H1 (cell line): ENCODE data around the gene SLC38A7. TPM values are rescaled to one million over a fixed set of nuclear protein-coding genes. Genes with fewer than 3 reads are reported as not detected.

Experiments used
- CTCF ChIA-PET: fragments of 300-600 bp; sonication (Branson Sonifier 250); formaldehyde crosslinking; loops from one replicate; lab custom pipeline; 2021; ENCODE audit not compliant: partially characterized antibody; lab: Charles Lee
- POLR2A ChIA-PET: fragments of 300-600 bp; sonication (Branson Sonifier 250); formaldehyde crosslinking; loops from one replicate; lab custom pipeline; 2021; ENCODE audit warnings: inconsistent platforms; ENCODE audit not compliant: partially characterized antibody; lab: Charles Lee
- DNase-seq, 2 experiments: peaks; one replicate each; pipeline versions ENCODE4 v3.0.0 to v3.0.0-alpha.2; 2010 to 2022; ENCODE audit warnings: low spot score in 2 of 2, low read depth in 1 of 2, mixed read lengths in 1 of 2
- FAIRE-seq: peaks from 2 replicates; lab custom pipeline; 2011; peaks lifted over from hg19 to GRCh38; lab: Jason Lieb, UNC
- H2AFZ ChIP-seq: 2 replicates; pipeline ENCODE4 v1.8.1; 2012; ENCODE audit warnings: low read length, inconsistent platforms
- H2AK5ac ChIP-seq: 2 replicates; pipeline ENCODE4 v1.6.1; 2013; ENCODE audit warnings: low read depth, low read length
- H2BK120ac ChIP-seq: replicated peaks from 2 replicates; pipeline ENCODE3; 2013; ENCODE audit warnings: low read depth, low read length, inconsistent platforms
- H2BK12ac ChIP-seq: 2 replicates; pipeline ENCODE4 v1.6.1; 2013; ENCODE audit warnings: low read depth, low read length
- H2BK15ac ChIP-seq: 2 replicates; pipeline ENCODE4 v1.6.1; 2013; ENCODE audit warnings: low read length
- H2BK20ac ChIP-seq: 2 replicates; pipeline ENCODE4 v1.6.1; 2013; ENCODE audit warnings: low read length
- H2BK5ac ChIP-seq: 2 replicates; pipeline ENCODE4 v1.6.1; 2013; ENCODE audit warnings: low read depth, low read length
- H3K14ac ChIP-seq: 2 replicates; pipeline ENCODE4 v1.6.1; 2013; ENCODE audit warnings: inconsistent platforms; ENCODE audit not compliant: insufficient read length
- H3K18ac ChIP-seq: 2 replicates; pipeline ENCODE4 v1.6.1; 2013; ENCODE audit warnings: low read length; ENCODE audit errors: extremely low read depth
- H3K23ac ChIP-seq: 2 replicates; pipeline ENCODE4 v1.6.1; 2013; ENCODE audit warnings: inconsistent platforms; ENCODE audit not compliant: insufficient read length
- H3K23me2 ChIP-seq: 2 replicates; pipeline ENCODE4 v1.6.1; 2013; ENCODE audit warnings: low read depth, low read length
- H3K27ac ChIP-seq: 2 replicates; pipeline ENCODE4 v1.6.1; 2011; ENCODE audit warnings: low read depth, low read length, inconsistent platforms
- H3K27me3 ChIP-seq, 4 experiments: replicated peaks in 1 of 4; 1 replicate in 1 of 4; 2 replicates in 3 of 4; pipeline versions ENCODE4 v1.6.1 to v1.8.1; 2011 to 2013; ENCODE audit warnings: low read length in 3 of 4, mild to moderate bottlenecking in 3 of 4, inconsistent platforms in 2 of 4, mixed read lengths in 2 of 4, moderate library complexity in 1 of 4; ENCODE audit not compliant: control insufficient read depth in 3 of 4, insufficient read depth in 3 of 4; ENCODE audit errors: extremely low read depth in 1 of 4
- H3K36me3 ChIP-seq, 4 experiments: 2 replicates each; pipeline versions ENCODE4 v1.6.1 to v1.8.1; 2011 to 2013; ENCODE audit warnings: mild to moderate bottlenecking in 4 of 4, low read length in 3 of 4, moderate library complexity in 2 of 4, control low read depth in 1 of 4, inconsistent platforms in 1 of 4; ENCODE audit not compliant: insufficient read depth in 4 of 4, control insufficient read depth in 2 of 4
- H3K4ac ChIP-seq: replicated peaks from 2 replicates; pipeline ENCODE3; 2013; ENCODE audit warnings: low read length, low read depth, mixed read lengths, inconsistent platforms; ENCODE audit not compliant: insufficient read length
- H3K4me1 ChIP-seq, 4 experiments: replicated peaks in 1 of 4; 1 replicate in 1 of 4; 2 replicates in 3 of 4; pipeline versions ENCODE4 v1.6.1 to v1.8.1; 2011 to 2013; ENCODE audit warnings: low read length in 3 of 4, inconsistent platforms in 2 of 4, mixed read lengths in 1 of 4; ENCODE audit not compliant: insufficient read depth in 4 of 4, control insufficient read depth in 3 of 4
- H3K4me2 ChIP-seq, 2 experiments: 2 replicates each; pipeline versions ENCODE4 v1.6.1 to v1.8.1; 2011 to 2013; ENCODE audit warnings: low read depth in 2 of 2, low read length in 2 of 2, control low read depth in 1 of 2, inconsistent platforms in 1 of 2, mild to moderate bottlenecking in 1 of 2; ENCODE audit not compliant: insufficient read depth in 1 of 2
- H3K4me3 ChIP-seq, 4 experiments: fragments of 200-600, 300-600 bp in 1 of 4; sonication (generic), shearing (Covaris generic), sonication (Bioruptor Twin) in 1 of 4; 2 replicates each; pipeline versions ENCODE4 v1.5.1 to v1.8.1; 2011 to 2016; ENCODE audit warnings: low read length in 4 of 4, low read depth in 3 of 4, control low read depth in 2 of 4, inconsistent platforms in 2 of 4, mild to moderate bottlenecking in 2 of 4, mixed read lengths in 1 of 4, moderate library complexity in 1 of 4; ENCODE audit not compliant: insufficient read depth in 2 of 4; ENCODE audit errors: extremely low read depth in 1 of 4
- H3K56ac ChIP-seq: replicated peaks from 2 replicates; pipeline ENCODE3; 2013; ENCODE audit warnings: low read depth, mild to moderate bottlenecking, mixed read lengths, low read length, inconsistent platforms; ENCODE audit not compliant: insufficient read length
- H3K79me1 ChIP-seq: 2 replicates; pipeline ENCODE4 v1.6.1; 2013; ENCODE audit warnings: low read depth, low read length, control low read depth
- H3K79me2 ChIP-seq, 2 experiments: 2 replicates each; pipeline versions ENCODE4 v1.6.1 to v1.8.1; 2012 to 2013; ENCODE audit warnings: low read length in 2 of 2, mild to moderate bottlenecking in 2 of 2, inconsistent platforms in 1 of 2; ENCODE audit not compliant: insufficient read depth in 2 of 2, control insufficient read depth in 1 of 2
- H3K9ac ChIP-seq, 4 experiments: replicated peaks in 1 of 4; 1 replicate in 1 of 4; 2 replicates in 3 of 4; pipeline versions ENCODE4 v1.6.1 to v1.8.1; 2011 to 2013; ENCODE audit warnings: low read depth in 3 of 4, low read length in 3 of 4, control low read depth in 2 of 4, mild to moderate bottlenecking in 2 of 4, moderate library complexity in 2 of 4, inconsistent platforms in 1 of 4; ENCODE audit errors: extremely low read depth in 1 of 4
- H3K9me3 ChIP-seq, 2 experiments: 2 replicates each; pipeline versions ENCODE4 v1.6.1 to v1.8.1; 2012 to 2013; ENCODE audit warnings: mild to moderate bottlenecking in 2 of 2, moderate library complexity in 2 of 2, control low read depth in 1 of 2, inconsistent platforms in 1 of 2, low read depth in 1 of 2, low read length in 1 of 2, mixed read lengths in 1 of 2; ENCODE audit not compliant: insufficient read depth in 2 of 2
- H4K20me1 ChIP-seq, 2 experiments: replicated peaks in 1 of 2; 2 replicates each; pipeline versions ENCODE3 to v1.8.1; 2011 to 2013; ENCODE audit warnings: inconsistent platforms in 2 of 2, low read length in 2 of 2, mild to moderate bottlenecking in 1 of 2; ENCODE audit not compliant: insufficient read depth in 2 of 2, control insufficient read depth in 1 of 2
- H4K5ac ChIP-seq: 2 replicates; pipeline ENCODE4 v1.6.1; 2013; ENCODE audit warnings: low read length, low read depth, mixed read lengths, inconsistent platforms; ENCODE audit not compliant: insufficient read length
- H4K8ac ChIP-seq: 2 replicates; pipeline ENCODE4 v1.8.0; 2013; ENCODE audit warnings: mild to moderate bottlenecking, moderate library complexity, low read length, inconsistent platforms; ENCODE audit not compliant: insufficient read depth; ENCODE audit errors: extremely low read depth
- H4K91ac ChIP-seq: replicated peaks from 2 replicates; pipeline ENCODE3; 2013; ENCODE audit warnings: low read length, mixed read lengths, inconsistent platforms; ENCODE audit not compliant: insufficient read length
- BACH1 ChIP-seq: IDR thresholded peaks from 2 replicates; pipeline ENCODE4 v1.6.1; 2012; ENCODE audit warnings: low read length, improper control_type of control experiment
- BCL11A ChIP-seq, 2 experiments: IDR thresholded peaks; one replicate each; pipeline ENCODE4 v1.6.1; 2011; ENCODE audit warnings: low read depth in 2 of 2, low read length in 2 of 2, mild to moderate bottlenecking in 2 of 2
- CBX8 ChIP-seq: fragments of 300-800, 300-1000 bp; sonication (generic); IDR thresholded peaks from 2 replicates; pipeline ENCODE4 v1.7.1; 2016; ENCODE audit warnings: low read depth, low read length, borderline replicate concordance
- CEBPB ChIP-seq: IDR thresholded peaks from 2 replicates; pipeline ENCODE4 v1.6.1; 2012; ENCODE audit warnings: low read depth, low read length
- NRF1 ChIP-seq: IDR thresholded peaks from 2 replicates; pipeline ENCODE4 v1.6.1; 2011; ENCODE audit warnings: mild to moderate bottlenecking, low read depth, low read length, improper control_type of control experiment
- PHF8 ChIP-seq: fragments of 200-600 bp; sonication (generic); conservative IDR thresholded peaks from 2 replicates; pipeline ENCODE4 v1.7.1; 2012; ENCODE audit warnings: low read depth, mild to moderate bottlenecking, inconsistent platforms, low read length, moderate library complexity
- POU5F1 ChIP-seq: IDR thresholded peaks from 2 replicates; pipeline ENCODE4 v1.6.1; 2011; ENCODE audit warnings: low read depth, mild to moderate bottlenecking, low read length, moderate library complexity
- RBBP5 ChIP-seq: IDR thresholded peaks from 2 replicates; pipeline ENCODE4 v1.7.1; 2012; ENCODE audit warnings: low read depth, mild to moderate bottlenecking, inconsistent platforms, low read length, moderate library complexity, borderline replicate concordance
- TEAD4 ChIP-seq: IDR thresholded peaks from 2 replicates; pipeline ENCODE4 v1.6.1; 2012; ENCODE audit warnings: low read depth, low read length, inconsistent platforms, mixed read lengths
- YY1 ChIP-seq: IDR thresholded peaks from 2 replicates; pipeline ENCODE4 v1.6.1; 2011; ENCODE audit warnings: low read depth, mild to moderate bottlenecking, low read length
- WGBS, 2 experiments: shearing (Covaris generic) in 1 of 2; methylation state at CpG; one replicate each; pipeline versions ENCODE4 v1.1.6 to v1.1.7; 2013 to 2015; ENCODE audit warnings: low lambda C conversion rate in 2 of 2, mixed read lengths in 2 of 2, inconsistent platforms in 1 of 2, low coverage in 1 of 2, missing lambda C conversion rate in 1 of 2; ENCODE audit not compliant: insufficient replicate concordance in 2 of 2, insufficient coverage in 1 of 2, insufficient read length in 1 of 2; ENCODE audit errors: extremely low coverage in 1 of 2, missing lambda C conversion rate in 1 of 2; 5-methylcytosine and 5-hydroxymethylcytosine counted together
- polyA plus RNA-seq, 7 experiments: library from polyadenylated mRNA; depleted of rRNA in 3 of 7; stranded (reverse) in 5 of 7; unstranded in 2 of 7; fragments of >200 nt in 5 of 7; fragments of 200-250 nt in 2 of 7; gene quantifications; 1 replicate in 5 of 7; 2 replicates in 1 of 7; 4 replicates in 1 of 7; pipeline versions ENCODE4 v1.2.1 to v1.2.3, GENCODE V29; 2011 to 2013; ENCODE audit warnings: missing spikeins in 2 of 7, mixed read lengths in 2 of 7
- total RNA-seq: library from RNA; stranded (reverse); fragmentation: NEBNext Ultra II Directional; extraction: Animal tissue kit (Norgen Biotek cat#: 25700); gene quantifications from 2 replicates; pipeline ENCODE4 v1.2.1, GENCODE V29; 2021
- TF ChIP-seq, protein P1 (sequence below): IDR thresholded peaks from 2 replicates; pipeline ENCODE4 v1.6.1; 2012; ENCODE audit warnings: low read length, inconsistent platforms

The SLC38A7 gene
- total and polyA plus RNA-seq, 2 of the 8 experiments (the other 6 are each of a cell fraction or from before 2014, with no cell fraction given), result 26.7 to 28.0 TPM

- H3K23ac ChIP-seq, result no peak overlapping the region
Measured at GRCh38 chr16:58647107-58647506, 37.5 kb downstream of the SLC38A7 start.

More at GRCh38 chr16:58647107-58647506, 37.5 kb downstream of the SLC38A7 start:
- H2BK120ac ChIP-seq, result no peak overlapping the region
- H3K79me2 ChIP-seq, result no peaks in the 10 kb centered on the region
- H3K27ac ChIP-seq, result no peak overlapping the region
- H3K4ac ChIP-seq, result no peak overlapping the region
- H2BK5ac ChIP-seq, result no peak overlapping the region
- H3K56ac ChIP-seq, result no peak overlapping the region
- FAIRE-seq, result no peak
- no peaks in the 10 kb centered on the region for H3K27me3 ChIP-seq
- no peak overlapping the region for H2BK20ac ChIP-seq
- H3K4me2 ChIP-seq, result no peak overlapping the region
- H4K5ac ChIP-seq, result no peak overlapping the region
- H2AK5ac ChIP-seq, result no peak overlapping the region
- H2BK15ac ChIP-seq, result no peak overlapping the region
- ChIA-PET CTCF (interaction anchor here (0.7 to 3.0 kb wide), 4 partner anchors 8 to 14 kb away, joined by 3 to 7 read pairs (median 4); no protein-coding TSS in a partner anchor), POLR2A (interaction anchor here (1.3 kb wide), 2 partner anchors 20 to 132 kb away, joined by 3 read pairs; no protein-coding TSS in a partner anchor)
- TF ChIP-seq BCL11A (IDR thresholded peaks at IDR 0.05; ENCODE audit: low read depth in 2 of 2, low read length in 2 of 2) (no peak), RBBP5 (no peak), CBX8 (no peak), PHF8 (no peak), POU5F1 (no peak), CEBPB (no peak), TEAD4 (no peak), NRF1 (no peak), BACH1 (no peak), YY1 (no peak)
- TF ChIP-seq, protein P1, sequence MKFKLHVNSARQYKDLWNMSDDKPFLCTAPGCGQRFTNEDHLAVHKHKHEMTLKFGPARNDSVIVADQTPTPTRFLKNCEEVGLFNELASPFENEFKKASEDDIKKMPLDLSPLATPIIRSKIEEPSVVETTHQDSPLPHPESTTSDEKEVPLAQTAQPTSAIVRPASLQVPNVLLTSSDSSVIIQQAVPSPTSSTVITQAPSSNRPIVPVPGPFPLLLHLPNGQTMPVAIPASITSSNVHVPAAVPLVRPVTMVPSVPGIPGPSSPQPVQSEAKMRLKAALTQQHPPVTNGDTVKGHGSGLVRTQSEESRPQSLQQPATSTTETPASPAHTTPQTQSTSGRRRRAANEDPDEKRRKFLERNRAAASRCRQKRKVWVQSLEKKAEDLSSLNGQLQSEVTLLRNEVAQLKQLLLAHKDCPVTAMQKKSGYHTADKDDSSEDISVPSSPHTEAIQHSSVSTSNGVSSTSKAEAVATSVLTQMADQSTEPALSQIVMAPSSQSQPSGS, result no peak
- no peak overlapping the region for H2AFZ ChIP-seq
- no peak overlapping the region for H3K9ac ChIP-seq
- 84% methylated on average over 4 of the region's 4 CpGs; no CpG with 5 or more reads in 1 of the 2 experiments for WGBS, 2 experiments
- H3K4me1 ChIP-seq, result no peaks in the 10 kb centered on the region; a peak in 1 of 7 replicates
- DNase-seq, result no peak
- H2BK12ac ChIP-seq, result no peak overlapping the region
- H3K23me2 ChIP-seq, result peaks cover 2% of the 10 kb centered on the region; the same call in 1 of the 2 replicates
- H4K8ac ChIP-seq, result no peak overlapping the region
- no peaks in the 10 kb centered on the region for H3K36me3 ChIP-seq
- no peaks in the 10 kb centered on the region for H3K9me3 ChIP-seq
- no peak overlapping the region for H4K91ac ChIP-seq
- H3K18ac ChIP-seq, result no peak overlapping the region
- H3K4me3 ChIP-seq, result no peak overlapping the region
- no peak overlapping the region for H3K14ac ChIP-seq
- H4K20me1 ChIP-seq, result no peaks in the 10 kb centered on the region
- H3K79me1 ChIP-seq, result no peaks in the 10 kb centered on the region
